GM21529 (cell line): Measurements from ENCODE around the gene OXNAD1.

Experiments
- ATAC-seq: cut with Tn5 transposase; IDR thresholded peaks from one replicate; pipeline ENCODE4 v1.9.1; 2021; ENCODE audit not compliant: unreplicated experiment

Gene OXNAD1

DNA sequence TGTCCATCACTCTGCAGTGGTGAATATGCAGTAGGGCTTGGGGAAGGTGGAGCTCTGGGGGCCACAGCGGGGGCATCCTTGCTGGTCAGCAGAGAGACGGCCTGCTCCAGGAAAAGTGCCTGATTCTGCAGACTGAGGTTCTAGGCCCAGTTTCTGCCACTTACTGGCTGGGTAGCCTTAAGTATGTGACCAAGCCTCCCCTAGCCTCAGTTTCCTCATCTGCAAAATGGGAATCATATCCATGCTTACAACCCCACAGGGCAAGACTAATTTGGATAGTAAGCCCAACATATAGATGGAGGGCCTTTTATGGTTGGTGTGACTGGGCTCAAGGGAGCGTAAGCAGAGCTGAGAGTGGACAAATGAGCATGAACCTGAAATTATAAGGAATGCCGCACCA lies 60.8 kb downstream of the OXNAD1 start:
- no peak for ATAC-seq

DNA sequence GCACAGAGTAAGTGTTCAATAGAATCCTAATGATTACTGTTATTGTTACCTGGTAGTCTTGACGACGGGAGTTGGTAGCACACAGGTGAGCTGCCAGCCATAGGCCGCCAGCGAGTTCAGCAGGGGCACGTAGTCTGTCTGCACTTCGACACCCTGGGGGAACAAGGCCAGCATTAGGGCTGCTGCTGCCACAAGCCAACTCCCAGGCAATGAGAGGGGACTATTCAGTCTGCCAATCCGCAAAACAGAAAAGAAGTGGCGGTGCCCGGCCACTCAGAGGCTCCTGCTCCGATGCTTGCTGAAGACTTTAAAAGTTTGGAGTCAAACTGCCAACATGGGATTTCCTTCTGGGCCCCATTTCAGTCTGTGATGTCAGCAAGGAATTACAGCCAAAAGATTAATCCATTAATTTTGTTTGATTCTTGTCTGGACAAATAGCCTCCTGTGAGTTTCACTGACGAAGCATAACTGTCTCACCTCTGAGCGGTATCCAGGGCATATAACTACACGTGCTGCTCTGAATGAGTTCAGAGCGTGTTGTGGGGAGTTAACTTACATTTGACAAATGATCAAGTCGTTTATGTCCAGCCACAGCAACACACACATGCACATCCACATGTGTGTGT lies 61.8 kb downstream of the OXNAD1 start:
- no peak for ATAC-seq

DNA sequence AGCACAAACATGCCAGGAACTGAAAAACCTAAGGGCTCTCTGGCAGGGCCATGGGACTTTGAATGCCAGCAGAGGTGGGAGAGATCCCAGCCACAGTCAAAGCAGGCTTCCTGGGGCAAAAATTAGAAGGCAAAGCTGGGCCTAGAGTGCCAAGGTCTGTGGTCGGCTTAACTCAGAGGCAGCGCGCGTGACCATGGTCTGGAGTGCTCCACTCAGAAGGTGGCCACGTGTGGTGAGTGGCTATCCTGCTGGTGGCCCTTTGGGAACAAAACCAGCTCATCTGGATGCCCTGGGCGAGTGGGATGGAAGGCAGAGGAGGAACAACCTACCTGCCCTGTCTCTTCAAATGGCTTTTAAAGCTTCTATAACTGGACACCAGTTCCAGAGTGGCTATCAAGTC lies 63.1 kb downstream of the OXNAD1 start:
- no peak for ATAC-seq

DNA sequence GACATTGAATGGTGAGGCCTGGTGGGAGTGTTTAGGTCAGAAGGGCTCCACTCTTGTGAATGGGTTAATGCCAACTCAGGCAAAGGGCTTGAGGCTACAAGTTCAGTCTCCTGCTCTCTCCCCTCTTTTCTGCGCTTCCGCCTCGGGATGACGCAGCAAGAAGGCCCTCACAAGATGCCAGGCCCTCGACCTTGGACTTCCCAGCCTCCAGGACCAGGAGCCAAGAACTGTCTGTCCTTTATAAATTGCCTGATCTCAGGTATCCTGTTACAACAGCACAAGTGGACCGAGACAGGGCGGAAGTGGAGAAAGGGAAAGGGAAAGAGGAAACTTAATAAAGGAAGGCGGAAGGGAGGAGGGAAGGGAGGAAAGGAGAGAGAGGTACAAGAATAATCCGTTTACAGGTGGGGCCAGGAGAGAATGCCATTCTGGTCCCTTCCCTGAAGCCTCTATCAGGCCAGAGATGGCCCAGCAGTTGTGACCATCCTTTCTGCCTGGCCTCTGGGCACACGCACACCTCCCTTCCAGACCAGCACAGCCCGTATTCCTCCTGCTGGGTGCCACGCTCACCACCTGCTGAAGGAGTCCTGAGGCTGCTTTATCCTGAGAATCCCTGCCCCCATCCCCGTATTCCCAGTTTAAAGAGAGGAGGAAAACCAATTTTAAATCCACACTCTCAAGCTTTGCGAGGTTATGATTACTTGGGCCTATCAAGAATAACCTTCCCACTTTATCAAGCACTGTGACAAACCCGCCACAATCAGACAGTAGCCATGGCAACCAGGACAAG lies 64.2 kb downstream of the OXNAD1 start:
- ATAC-seq = no peak

DNA sequence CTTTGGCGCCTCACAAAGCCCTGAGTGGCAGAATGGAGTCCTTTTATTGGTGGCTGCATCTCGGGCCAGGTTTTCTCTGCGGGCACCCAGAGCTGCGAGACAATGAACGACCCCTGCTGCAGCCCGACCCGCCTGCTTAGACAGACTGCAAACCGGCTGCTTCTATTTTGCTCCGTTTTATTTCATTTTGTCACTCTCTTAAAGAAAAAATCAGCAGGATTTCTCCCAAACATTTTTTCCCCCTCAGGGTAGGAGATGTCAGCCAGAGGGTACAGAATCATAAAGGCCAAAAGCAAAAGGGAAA lies 64.8 kb downstream of the OXNAD1 start:
- ATAC-seq = no peak

DNA sequence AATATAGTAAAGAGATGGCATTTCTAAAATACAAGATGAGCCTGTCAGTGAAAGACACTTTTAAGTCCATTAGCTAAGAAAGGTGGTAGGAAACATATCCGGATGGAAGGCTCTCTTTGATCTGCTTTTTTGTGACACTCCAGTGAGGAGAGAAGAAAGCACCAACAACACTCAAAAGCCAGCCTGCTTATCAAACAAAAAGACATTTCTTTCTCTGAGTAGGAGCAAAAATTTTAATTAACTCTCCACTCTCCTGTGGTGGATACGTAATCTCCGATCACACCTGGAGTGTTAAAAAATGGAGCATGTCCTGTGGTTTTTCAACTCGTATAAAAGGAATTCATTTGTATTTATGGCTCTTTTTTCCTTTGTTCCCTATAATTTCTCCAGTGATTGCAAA lies 65.3 kb downstream of the OXNAD1 start:
- ATAC-seq = no peak

DNA sequence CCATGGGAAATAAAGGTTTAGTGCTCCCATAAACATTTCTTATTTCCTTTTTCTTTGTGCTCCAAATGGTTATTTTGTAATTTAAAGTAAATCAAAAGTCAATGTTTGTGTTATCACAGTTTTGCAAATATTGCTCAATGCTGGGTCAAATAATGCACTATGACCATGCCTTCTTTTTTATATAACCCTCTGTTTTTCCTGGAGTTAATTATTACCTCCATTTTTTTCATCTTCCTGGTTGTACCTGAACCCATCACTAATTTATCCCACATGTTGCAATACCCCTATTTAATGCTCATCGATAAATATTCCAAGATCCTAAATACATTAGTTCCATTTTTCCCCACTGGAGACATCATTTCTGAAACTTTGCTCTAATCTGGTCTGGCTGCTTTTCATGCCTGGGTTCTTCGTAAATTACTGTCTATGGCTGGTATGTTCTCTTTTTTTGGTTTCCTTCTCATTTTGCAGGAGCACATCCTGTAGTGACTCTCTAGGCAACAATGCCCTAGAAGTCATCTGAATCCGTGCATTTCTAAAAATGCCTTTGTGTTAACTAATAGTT lies 66.4 kb downstream of the OXNAD1 start:
- ATAC-seq = no peak

DNA sequence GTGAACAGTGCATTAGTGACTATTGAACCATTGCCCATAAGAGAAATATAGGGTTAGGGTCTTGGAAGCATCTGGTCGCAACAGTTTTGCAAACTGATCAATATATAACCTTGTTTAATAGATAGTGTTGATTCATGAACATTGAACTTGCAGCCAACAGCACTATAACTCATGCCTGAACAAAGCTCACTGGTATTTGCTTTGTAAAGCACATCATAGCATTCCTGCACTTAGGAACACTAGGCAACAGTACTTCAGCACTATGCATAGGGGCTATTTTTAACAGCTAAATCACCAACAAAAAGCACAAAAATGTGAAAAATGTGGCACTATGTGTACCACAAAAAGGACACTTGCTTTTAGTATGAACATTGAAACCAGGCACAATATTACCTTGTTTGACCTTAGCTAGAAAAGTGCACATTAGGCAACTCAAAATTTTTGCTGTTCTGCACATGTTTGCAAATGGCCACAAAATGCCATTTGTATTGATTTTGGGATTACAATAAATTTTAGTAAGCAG lies 68.0 kb downstream of the OXNAD1 start:
- ATAC-seq = no peak

DNA sequence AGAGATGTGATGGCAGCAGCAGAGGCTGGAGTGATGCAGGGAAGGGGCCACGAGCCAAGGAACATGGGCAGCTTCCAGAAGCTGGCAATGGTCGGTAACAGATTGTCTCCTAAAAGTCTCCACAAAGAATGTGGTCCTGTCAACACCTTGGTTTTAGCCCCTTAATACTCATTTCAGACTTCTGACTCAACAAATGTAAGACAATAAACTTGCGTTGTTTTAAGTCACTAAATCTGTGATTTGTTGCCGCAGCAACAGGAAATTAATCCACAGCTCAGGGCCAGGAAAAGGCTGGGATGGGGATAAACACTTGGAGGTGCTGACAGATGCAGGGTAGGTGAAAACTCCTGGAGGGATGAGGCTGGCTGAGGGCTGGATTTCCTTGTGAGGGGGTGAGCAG lies 69.9 kb downstream of the OXNAD1 start:
- no peak for ATAC-seq

DNA sequence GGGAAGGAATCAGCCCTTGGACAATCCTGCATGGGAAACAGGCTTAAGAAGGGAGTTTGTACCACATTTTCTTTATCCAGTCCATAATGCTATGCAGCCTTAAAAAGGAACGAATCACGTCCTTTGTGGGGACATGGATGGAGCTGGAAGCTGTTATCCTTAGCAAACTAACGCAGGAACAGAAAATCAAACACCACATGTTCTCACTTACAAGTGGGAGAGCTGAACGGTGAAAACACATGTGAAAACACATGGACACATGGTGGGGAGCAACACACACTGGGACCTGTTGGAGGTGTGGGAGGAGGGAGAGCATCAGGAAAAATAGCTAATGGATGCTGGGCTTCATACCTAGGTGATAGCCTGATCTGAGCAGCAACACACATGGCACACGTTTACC lies 70.3 kb downstream of the OXNAD1 start:
- no peak for ATAC-seq

DNA sequence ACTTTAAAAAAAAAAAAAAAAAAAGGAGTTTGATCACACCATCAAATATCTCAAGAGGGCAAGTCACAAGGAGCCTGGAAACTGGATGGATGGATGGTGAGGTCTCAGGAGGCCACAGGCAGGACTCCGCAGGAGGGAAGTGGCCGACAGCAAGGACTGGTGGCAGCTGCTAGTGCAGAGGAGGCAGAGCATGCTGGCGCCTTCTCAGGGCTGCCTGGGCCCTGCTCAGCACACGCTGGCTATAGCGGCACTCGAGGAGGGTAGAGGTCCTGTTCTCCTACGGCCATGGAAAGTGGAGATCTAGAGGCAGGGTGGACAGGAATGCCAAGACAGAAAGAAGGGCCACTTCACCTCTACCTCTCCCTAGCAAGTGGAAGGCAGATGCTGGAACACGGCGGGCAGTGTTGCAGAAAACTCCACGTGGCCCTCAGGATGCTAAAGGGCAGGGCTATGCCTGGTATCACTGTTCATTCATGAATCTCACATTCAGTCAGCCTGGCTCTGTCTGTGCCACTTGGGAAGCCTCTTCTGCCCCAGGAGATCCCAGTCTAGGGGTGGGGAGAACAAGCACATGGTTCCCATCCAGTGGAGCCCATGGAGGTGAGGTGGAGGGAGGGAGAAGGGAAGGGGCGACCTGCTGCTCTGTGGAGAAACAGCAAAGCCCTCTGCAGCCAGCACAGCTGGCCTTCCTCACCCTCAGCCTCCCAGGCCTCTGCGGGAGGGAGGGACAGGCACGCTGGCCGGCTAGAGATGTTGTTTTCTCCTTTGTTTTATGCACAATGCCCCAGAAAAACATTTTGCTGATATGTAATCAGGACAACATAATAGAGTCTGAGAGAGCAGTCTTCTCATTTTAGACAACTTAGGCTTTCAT lies 71.0 kb downstream of the OXNAD1 start:
- no peak for ATAC-seq

DNA sequence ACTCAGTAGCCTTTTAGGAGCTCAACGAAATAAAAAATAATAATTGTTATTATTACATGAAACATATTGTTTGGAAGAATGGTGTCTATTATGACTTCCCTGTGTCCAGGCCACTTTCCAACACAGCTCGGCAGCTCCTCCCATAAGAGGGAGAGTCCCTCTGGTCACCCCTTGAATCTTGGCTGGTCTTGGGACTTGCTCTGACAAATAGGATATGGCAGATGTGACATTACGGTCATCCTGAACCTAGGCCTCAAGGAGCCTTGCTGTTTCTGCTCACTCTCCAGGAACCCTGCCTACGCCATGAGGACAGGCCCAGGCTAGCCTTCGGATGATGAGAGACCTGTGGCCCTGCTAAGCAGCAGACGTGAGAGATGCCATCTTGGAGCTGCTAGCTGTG lies 71.8 kb downstream of the OXNAD1 start:
- no peak for ATAC-seq

DNA sequence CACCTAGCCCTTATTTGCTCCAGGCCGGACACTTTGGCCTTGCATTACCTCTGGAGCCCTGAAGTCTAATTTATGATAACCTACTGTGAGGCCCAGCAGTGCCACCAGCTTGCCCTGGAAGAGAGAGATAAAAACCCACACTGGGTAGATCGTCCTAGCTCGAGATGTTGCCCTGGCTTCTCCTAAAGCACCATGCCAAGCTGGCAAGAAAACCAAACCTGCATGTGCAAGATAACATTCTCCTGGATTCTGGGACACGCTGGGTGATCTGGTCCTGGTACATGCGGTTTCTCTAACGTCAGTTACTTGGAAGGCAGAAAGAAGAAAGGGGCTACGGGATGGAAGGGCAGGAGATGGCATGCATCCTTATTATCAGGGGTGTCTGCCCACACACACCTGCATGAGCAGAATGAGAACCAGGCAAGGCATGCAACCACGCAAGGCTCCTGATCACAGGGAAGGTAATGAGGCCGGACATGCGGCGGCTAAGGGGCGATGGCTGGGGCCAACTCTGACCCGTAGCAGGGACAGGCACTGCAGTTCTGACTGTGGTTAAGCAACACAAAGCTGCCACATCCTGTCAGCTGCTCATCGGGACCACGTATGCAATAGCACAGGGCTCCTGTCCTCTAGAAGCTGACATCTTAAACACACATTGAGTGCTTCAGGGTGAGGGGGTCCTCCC lies 73.0 kb downstream of the OXNAD1 start:
- ATAC-seq = no peak

DNA sequence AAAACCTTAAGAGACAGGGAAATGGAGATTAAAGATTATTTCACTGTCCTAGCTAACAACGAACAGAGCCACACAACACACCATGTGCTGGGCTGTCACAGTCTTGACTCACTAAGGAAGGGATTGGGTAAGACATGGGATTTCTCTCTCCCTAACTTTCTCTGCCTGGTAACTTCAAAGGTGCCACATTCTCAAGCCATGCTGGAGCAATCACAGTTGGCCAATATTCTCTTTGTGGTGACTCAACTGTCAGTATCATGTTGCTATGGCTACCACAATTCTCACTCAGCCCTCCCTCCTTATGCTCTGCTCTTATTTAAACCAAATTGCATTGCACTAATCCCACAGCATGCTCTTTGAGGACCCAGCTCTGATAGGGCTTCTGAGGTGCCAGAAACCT lies 74.0 kb downstream of the OXNAD1 start:
- ATAC-seq = no peak

DNA sequence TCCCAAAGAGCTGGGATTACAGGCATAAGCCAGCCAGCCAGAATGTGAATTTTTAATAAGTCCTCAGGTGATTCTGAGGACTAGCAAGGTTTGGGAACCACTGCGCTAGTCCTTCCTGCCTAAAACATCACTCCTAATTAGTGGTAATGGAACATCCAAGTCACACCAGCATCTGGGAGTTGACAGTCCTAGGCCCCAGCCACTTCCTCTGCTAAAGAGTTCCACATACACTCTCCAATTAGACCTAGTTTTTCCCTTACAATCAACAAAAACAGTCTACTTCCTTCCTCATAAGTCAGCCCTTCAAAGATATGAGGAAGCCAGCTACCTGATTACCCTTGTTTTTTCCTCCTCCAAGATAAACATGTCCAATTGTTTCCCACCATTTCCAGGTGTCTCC lies 78.1 kb downstream of the OXNAD1 start:
- ATAC-seq = no peak

DNA sequence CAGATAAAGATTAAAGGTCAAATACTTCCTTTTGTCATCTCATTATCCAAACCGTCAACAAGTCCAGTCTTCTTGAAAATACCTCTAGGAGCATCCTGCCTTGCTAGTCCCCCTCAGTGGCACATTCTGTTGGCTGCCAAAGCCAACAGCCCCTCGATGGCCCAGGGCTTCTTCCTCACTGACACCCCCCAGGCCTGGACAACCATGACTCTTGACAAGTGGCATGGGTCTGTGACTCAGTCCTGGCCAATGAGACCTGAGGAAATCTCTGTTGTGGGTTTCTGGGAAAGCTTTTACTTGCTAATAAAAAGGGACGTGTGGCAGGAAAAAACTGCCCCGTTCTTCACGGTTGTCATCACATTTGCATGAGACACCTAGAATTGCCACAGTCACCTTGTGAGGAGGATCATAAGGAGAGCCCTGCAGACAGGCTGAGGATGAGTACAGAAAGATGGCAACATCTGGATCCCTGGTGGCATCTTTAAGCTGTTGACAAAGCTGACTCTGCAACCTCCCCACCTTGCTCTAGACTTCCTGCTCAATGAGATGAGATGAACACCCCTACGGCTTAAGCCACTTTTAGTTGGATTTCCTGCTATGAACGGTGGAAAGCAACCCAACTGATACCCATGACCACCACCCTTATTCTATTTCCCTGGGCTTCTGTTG lies 81.5 kb downstream of the OXNAD1 start:
- ATAC-seq = no peak

DNA sequence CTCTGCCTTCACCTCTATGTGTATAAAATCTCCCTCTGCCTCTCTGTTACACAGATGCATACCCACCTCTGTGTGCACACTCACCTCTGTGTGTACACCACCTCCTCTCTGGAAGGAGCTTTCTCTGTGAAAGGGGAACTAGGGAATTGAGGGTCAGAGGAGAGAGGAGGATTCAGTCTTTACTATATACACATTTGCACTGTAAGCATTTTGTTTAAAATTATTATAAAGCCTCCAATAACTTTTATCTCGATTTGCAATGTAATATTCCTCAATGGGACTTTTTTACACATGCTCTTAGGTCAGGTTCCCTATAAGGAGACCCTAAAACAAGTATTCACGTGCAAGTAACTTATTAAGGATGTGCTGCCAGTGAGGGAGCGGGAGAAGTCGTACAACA lies 82.5 kb downstream of the OXNAD1 start:
- no peak for ATAC-seq

DNA sequence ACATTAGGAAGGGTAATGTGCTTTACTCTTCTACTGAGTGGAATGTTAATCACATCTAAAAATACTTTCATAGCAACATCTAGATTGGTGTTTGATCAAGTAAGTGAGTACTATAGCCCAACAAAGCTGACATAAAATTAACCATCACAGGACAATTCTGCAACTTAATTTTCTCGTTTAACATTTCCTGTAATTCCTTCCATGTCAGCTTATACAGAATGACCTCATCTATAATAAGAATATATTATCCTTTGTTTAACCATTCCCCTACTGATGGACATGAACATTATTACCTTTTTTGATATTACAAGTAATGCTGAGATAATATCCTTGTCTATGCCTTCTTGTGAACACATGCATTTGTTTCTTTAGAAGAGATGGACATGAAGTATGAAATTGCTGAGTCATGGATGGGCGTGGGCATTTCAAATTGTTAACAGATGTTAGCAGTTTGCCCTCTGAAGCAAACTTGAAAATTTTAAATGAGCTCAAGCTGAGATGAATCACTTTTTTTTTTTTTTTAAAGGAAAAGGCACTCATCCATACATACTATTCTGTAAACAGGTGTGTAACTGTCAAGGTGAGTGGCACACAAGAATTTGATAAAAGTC lies 85.1 kb downstream of the OXNAD1 start:
- ATAC-seq = no peak

DNA sequence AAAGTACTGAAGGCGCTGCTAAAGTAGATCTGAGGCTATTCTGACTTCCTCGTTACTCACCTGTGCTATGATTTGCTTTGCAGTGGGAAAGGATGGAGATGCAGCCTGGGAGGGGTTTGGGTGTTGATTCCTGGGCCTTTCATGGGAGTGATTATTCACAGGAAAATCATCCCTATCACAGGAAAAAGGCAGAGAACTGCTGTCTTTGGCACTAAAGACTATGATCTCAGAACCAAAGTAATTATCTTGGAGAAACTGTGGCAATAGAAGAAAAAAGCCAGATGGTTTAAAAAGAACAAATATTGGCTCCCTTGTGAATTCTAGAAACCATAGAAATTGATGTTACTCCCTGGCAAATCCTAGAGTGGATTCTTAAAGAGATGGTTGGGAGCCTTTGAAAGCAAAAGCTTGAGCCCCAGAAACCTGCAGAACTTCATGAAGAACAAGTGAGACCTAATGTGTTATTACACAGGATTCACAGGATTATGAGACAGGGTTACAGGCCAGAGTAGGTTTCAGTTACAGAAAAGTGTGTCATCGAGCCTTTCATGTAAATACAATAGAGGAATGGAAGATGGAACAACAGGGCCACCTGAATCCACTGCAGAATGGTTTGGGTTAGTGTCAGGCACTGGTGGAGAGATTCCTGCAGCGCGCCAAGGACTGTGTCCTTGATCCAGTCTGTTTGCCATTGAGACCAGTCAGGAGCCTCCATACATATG lies 85.7 kb downstream of the OXNAD1 start:
- ATAC-seq = no peak
